Stimulated activated CD8-positive, alpha-beta memory T cell treated with anti-CD3 and anti-CD28 coated beads, Interleukin-7, amount 100 ng/mL, for 48 hours (primary cell): ENCODE results near the gene GPS2.

ENCODE experiments used
- DNase-seq, 2 donors: peaks; one replicate each; pipeline ENCODE4 v3.0.0-alpha.2; 2020; ENCODE audit warnings: low read depth in 1 of 2; ENCODE audit errors: extremely low read depth in 1 of 2

Gene GPS2

GRCh38 chr17:7293816-7294613, 21.1 kb downstream of the GPS2 start:
- DNase-seq = no peak

GRCh38 chr17:7293159-7293558, 22.0 kb downstream of the GPS2 start:
- DNase-seq = no peak

- DNase-seq = no peak
These were observed 22.4 kb downstream of the GPS2 start for GRCh38 chr17:7292729-7293128.

- no peak for DNase-seq
These were observed 23.0 kb downstream of the GPS2 start for GRCh38 chr17:7292194-7292593.

- no peak for DNase-seq
These were observed 24.5 kb downstream of the GPS2 start for GRCh38 chr17:7290685-7291084.

GRCh38 chr17:7290166-7290565, 25.0 kb downstream of the GPS2 start:
- DNase-seq = no peak

GRCh38 chr17:7289256-7290032, 25.7 kb downstream of the GPS2 start:
- DNase-seq = no peak

- no peak for DNase-seq
These were observed 29.5 kb downstream of the GPS2 start for GRCh38 chr17:7285679-7286078.

GRCh38 chr17:7284911-7285310, 30.2 kb downstream of the GPS2 start:
- no peak for DNase-seq

GRCh38 chr17:7283471-7284216, 31.5 kb downstream of the GPS2 start:
- no peak for DNase-seq

GRCh38 chr17:7282752-7283321, 32.3 kb downstream of the GPS2 start:
- DNase-seq = no peak

GRCh38 chr17:7281953-7282751, 33.0 kb downstream of the GPS2 start:
- no peak for DNase-seq

GRCh38 chr17:7281074-7281952, 33.8 kb downstream of the GPS2 start, which contains the start of gene SLC2A4:
TSS of gene SLC2A4 (plus strand) at chr17:7281718. CDS start at chr17:7281935, 217 bp downstream.
- peak; percentile 78 to 90 for DNase-seq

- peak; percentile 60 to 67 for DNase-seq
These were observed 34.6 kb downstream of the GPS2 start for GRCh38 chr17:7280519-7281073.

- no peak for DNase-seq
These were observed 35.7 kb downstream of the GPS2 start for GRCh38 chr17:7279448-7279847.

GRCh38 chr17:7266784-7267183, 48.4 kb downstream of the GPS2 start:
- no peak for DNase-seq

- DNase-seq = no peak
These were observed 51.4 kb downstream of the GPS2 start for GRCh38 chr17:7263801-7264078.

GRCh38 chr17:7262935-7263800, 52.0 kb downstream of the GPS2 start:
- no peak for DNase-seq
